ENCODE measurements around the gene PLB1.

DNA sequence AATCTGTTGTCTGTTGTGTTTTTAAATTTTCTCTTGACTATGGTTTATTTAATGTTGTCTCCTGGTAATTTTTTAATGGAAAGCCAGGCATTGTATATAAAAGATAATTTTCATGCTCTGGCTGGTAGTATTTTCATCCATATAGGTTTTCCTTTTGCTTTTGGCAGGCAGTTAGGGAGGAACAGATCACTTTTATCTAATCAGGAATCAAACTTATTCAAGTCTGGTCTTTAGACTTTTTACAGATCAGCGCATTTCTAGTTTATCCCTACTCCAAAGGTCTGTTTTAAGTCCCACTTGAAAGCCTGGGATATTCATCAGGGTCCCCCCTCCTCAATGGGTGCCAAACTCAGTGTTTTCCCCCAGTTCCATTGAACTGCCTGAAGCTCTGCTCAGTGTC is 17.2 kb downstream of the PLB1 start:
- TF ChIP-seq HOXA7 (CRISPR knock-in tag; IDR thresholded peaks at IDR 0.05) (no peak), CBX2 (IDR thresholded peaks at IDR 0.05; ENCODE audit: borderline replicate concordance, low read depth) (no peak), HOXB13 (CRISPR knock-in tag; IDR thresholded peaks at IDR 0.05; ENCODE audit: low read depth) (no peak), MAFK (IDR thresholded peaks at IDR 0.05; ENCODE audit: partially characterized antibody) (no peak), PHF8 (IDR thresholded peaks at IDR 0.05; ENCODE audit: borderline replicate concordance, low read depth) (no peak), POLR2A (IDR thresholded peaks at IDR 0.05; ENCODE audit: low read length) (no peak)
- TF ChIP-seq, protein P1, sequence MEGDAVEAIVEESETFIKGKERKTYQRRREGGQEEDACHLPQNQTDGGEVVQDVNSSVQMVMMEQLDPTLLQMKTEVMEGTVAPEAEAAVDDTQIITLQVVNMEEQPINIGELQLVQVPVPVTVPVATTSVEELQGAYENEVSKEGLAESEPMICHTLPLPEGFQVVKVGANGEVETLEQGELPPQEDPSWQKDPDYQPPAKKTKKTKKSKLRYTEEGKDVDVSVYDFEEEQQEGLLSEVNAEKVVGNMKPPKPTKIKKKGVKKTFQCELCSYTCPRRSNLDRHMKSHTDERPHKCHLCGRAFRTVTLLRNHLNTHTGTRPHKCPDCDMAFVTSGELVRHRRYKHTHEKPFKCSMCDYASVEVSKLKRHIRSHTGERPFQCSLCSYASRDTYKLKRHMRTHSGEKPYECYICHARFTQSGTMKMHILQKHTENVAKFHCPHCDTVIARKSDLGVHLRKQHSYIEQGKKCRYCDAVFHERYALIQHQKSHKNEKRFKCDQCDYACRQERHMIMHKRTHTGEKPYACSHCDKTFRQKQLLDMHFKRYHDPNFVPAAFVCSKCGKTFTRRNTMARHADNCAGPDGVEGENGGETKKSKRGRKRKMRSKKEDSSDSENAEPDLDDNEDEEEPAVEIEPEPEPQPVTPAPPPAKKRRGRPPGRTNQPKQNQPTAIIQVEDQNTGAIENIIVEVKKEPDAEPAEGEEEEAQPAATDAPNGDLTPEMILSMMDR (IDR thresholded peaks at IDR 0.05) = no peak
- TF ChIP-seq, protein P2, sequence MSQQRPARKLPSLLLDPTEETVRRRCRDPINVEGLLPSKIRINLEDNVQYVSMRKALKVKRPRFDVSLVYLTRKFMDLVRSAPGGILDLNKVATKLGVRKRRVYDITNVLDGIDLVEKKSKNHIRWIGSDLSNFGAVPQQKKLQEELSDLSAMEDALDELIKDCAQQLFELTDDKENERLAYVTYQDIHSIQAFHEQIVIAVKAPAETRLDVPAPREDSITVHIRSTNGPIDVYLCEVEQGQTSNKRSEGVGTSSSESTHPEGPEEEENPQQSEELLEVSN (IDR thresholded peaks at IDR 0.05; ENCODE audit: borderline replicate concordance, low read depth) = no peak

All from A549 (cell line).